ENCODE data around the gene ZNF106. TPM values are rescaled to one million over a fixed set of nuclear protein-coding genes. Genes with fewer than 3 reads are reported as not detected.

The ZNF106 gene
- total RNA-seq, 1 donor from 2014 or later, result 45.7 TPM

DNA sequence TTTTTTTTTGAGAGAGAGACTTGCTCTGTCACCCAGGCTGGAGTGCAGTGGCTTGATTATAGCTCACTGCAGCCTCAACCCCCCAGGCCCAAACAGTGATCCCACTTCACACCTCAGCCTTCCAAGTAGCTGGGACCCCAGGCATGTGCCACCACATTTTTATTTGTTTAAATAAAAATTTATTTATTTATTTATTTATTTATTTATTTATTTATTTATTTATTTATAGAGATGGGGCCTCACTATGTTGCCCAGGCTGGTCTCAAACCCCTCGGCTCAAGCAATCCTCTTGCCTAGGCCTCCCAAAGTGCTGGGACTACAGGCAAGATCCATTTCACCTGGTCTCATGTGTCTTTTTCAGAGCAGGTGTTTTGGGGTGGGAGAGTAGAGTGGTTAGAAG, 116.1 kb downstream of the ZNF106 start:
- intact Hi-C loops (cut with DNase I), result no loop called here
- Histone ChIP-seq H3K4me1 (no peaks in the 10 kb centered on the region), H3K27me3 (no peaks in the 10 kb centered on the region), H3K36me3 (no peaks in the 10 kb centered on the region), H3K9me3 (no peaks in the 10 kb centered on the region), H3K27ac (no peak overlapping the region), H3K4me3 (no peak overlapping the region)
- DNase-seq (ENCODE audit: low spot score in 2 of 2), result no peak
- TF ChIP-seq, protein P1, sequence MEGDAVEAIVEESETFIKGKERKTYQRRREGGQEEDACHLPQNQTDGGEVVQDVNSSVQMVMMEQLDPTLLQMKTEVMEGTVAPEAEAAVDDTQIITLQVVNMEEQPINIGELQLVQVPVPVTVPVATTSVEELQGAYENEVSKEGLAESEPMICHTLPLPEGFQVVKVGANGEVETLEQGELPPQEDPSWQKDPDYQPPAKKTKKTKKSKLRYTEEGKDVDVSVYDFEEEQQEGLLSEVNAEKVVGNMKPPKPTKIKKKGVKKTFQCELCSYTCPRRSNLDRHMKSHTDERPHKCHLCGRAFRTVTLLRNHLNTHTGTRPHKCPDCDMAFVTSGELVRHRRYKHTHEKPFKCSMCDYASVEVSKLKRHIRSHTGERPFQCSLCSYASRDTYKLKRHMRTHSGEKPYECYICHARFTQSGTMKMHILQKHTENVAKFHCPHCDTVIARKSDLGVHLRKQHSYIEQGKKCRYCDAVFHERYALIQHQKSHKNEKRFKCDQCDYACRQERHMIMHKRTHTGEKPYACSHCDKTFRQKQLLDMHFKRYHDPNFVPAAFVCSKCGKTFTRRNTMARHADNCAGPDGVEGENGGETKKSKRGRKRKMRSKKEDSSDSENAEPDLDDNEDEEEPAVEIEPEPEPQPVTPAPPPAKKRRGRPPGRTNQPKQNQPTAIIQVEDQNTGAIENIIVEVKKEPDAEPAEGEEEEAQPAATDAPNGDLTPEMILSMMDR (IDR thresholded peaks at IDR 0.05), result no peak

DNA sequence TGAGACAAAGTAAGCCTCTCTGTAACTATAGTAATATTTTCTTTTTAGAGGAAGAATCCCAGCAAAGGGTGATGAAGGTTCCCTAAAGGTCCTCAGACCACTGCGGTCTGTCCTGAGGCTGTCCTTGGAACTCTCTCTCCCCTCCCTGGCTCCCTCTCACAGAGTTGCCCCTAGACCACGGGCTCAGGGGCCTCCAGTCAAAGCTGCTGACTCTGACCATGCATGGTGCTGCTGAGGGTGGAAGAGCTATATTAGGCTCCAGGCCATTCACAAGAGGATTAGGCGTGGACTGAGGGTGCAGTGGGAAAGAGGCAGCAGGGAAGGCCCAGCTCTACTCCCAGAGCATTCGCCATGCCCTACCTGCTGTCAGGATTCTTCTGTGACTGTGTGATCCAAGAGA, 117.0 kb downstream of the ZNF106 start:
- H3K4me1 ChIP-seq, result no peaks in the 10 kb centered on the region
- intact Hi-C loops (cut with DNase I), result no loop called here

DNA sequence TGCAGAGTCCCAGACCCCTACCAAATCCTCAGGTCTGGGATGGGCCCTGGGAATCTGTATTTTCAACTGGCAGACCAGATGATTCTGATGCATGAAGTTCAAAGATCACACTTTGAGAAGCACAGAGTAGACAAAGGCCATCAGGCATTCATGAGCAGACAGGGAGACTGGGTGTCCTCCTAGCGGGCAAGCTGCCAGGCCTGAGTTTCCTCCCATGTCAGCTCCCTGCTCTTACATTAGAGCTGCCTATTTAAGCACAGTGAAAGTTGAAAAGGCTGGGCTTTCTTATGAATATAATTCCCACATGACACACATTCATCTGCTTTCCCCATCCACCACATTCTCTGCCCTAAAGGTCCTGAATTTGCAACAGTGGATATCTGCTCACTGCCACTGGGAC, 117.7 kb downstream of the ZNF106 start:
- Histone ChIP-seq H3K27ac (no peak overlapping the region), H3K9me3 (no peaks in the 10 kb centered on the region), H3K36me3 (no peaks in the 10 kb centered on the region), H3K4me1 (no peaks in the 10 kb centered on the region), H3K27me3 (no peaks in the 10 kb centered on the region), H3K4me3 (no peak overlapping the region)
- TF ChIP-seq, protein P1 (IDR thresholded peaks at IDR 0.05), result no peak
- intact Hi-C loops (cut with DNase I), result no loop called here
- no peak for DNase-seq (ENCODE audit: low spot score in 2 of 2)

More for the DNA sequence above, 117.0 kb downstream of the ZNF106 start:
- Histone ChIP-seq H3K27ac (no peak overlapping the region), H3K36me3 (no peaks in the 10 kb centered on the region), H3K9me3 (no peaks in the 10 kb centered on the region), H3K4me3 (no peak overlapping the region), H3K27me3 (no peaks in the 10 kb centered on the region)
- DNase-seq (ENCODE audit: low spot score in 2 of 2), result no peak
- TF ChIP-seq, protein P1 (IDR thresholded peaks at IDR 0.05), result no peak

DNA sequence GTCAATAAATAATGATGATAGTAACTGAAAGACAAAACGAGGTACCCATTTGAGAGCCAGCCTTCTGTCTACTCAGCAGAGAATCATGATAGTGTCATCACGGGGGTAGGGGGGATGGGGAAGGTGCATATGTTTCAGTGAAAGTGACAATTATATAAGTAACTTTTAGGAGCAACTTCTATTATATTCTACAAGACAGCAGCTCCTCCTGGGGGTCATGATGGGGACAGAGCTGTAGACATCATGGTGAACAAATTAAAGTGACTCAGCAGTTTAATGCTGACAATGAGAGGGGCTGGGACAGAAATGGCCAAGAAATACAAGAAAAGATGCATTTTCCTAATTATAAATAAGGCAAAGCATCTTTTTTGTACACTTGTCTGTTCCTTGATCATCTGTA, 119.8 kb downstream of the ZNF106 start:
- intact Hi-C loops (cut with DNase I), result no loop called here
- DNase-seq (ENCODE audit: low spot score in 2 of 2), result no peak
- no peaks in the 10 kb centered on the region for H3K9me3 ChIP-seq
- TF ChIP-seq, protein P1 (IDR thresholded peaks at IDR 0.05), result no peak
- no peak overlapping the region for H3K4me3 ChIP-seq
- H3K36me3 ChIP-seq, result no peaks in the 10 kb centered on the region
- H3K27ac ChIP-seq, result no peak overlapping the region
- H3K27me3 ChIP-seq, result no peaks in the 10 kb centered on the region
- H3K4me1 ChIP-seq, result no peaks in the 10 kb centered on the region

DNA sequence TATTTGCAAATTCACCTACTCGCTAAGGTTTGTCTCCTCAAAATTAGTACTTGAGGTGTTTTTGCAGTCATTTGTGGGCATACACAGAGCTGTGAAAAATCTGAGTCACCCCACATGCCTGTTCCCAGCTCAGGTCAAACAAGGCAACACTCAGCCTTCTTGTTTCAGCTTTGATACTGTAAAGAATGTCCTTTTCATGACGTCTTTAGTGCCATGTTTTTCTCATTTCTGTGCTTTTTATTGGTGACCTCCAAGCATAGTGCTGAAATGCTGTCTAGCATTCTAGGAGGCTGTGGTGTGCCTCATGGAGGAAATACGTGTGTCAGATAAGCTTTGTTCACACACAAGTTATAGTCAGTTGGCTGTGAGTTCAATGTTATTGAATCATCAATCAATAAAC, 122.8 kb downstream of the ZNF106 start:
- H3K4me1 ChIP-seq, result no peaks in the 10 kb centered on the region
- H3K36me3 ChIP-seq, result no peaks in the 10 kb centered on the region
- no peaks in the 10 kb centered on the region for H3K9me3 ChIP-seq
- H3K27me3 ChIP-seq, result no peaks in the 10 kb centered on the region
- TF ChIP-seq, protein P1 (IDR thresholded peaks at IDR 0.05), result no peak
- intact Hi-C loops (cut with DNase I), result no loop called here
- no peak overlapping the region for H3K4me3 ChIP-seq
- no peak overlapping the region for H3K27ac ChIP-seq
- DNase-seq (ENCODE audit: low spot score in 2 of 2), result no peak

DNA sequence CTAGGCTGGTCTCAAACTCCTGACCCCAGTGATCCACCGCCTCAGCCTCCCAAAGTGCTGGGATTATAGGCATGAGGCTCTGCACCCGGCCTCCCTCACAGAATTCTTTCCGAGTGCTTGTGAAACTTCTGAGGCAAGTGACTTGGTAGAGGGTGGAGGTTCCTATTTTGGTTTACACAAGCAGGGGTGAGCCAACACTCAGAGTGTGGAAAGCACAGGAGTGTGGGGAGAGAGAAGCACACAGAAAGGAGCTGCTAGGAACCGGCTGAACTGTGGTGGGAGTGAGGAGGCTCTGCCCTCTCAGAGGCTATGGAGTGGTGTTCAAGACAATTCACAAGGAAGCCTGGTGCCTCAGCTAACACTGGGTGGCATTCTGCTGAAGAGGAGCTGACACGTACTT, 123.9 kb downstream of the ZNF106 start:
- no peaks in the 10 kb centered on the region for H3K36me3 ChIP-seq
- DNase-seq (ENCODE audit: low spot score in 2 of 2), result peak in 1 of 2 donors; percentile 15
- H3K4me1 ChIP-seq, result no peaks in the 10 kb centered on the region
- H3K9me3 ChIP-seq, result no peaks in the 10 kb centered on the region
- no peak overlapping the region for H3K4me3 ChIP-seq
- TF ChIP-seq, protein P1 (IDR thresholded peaks at IDR 0.05), result no peak
- H3K27ac ChIP-seq, result no peak overlapping the region
- intact Hi-C loops (cut with DNase I), result no loop called here
- no peaks in the 10 kb centered on the region for H3K27me3 ChIP-seq

Data from ascending aorta (tissue), 2 donors.